ENCODE results near the gene ADPRS. TPM values are rescaled to one million over a fixed set of nuclear protein-coding genes. Genes with fewer than 3 reads are reported as not detected.
A peak's percentile ranks its signal among the peaks of the same experiment; 100 is the strongest.

The ADPRS gene, protein sequence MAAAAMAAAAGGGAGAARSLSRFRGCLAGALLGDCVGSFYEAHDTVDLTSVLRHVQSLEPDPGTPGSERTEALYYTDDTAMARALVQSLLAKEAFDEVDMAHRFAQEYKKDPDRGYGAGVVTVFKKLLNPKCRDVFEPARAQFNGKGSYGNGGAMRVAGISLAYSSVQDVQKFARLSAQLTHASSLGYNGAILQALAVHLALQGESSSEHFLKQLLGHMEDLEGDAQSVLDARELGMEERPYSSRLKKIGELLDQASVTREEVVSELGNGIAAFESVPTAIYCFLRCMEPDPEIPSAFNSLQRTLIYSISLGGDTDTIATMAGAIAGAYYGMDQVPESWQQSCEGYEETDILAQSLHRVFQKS
- total RNA-seq: 31.6 to 33.3 TPM (median 32.6 TPM) in 3 replicates

DNA sequence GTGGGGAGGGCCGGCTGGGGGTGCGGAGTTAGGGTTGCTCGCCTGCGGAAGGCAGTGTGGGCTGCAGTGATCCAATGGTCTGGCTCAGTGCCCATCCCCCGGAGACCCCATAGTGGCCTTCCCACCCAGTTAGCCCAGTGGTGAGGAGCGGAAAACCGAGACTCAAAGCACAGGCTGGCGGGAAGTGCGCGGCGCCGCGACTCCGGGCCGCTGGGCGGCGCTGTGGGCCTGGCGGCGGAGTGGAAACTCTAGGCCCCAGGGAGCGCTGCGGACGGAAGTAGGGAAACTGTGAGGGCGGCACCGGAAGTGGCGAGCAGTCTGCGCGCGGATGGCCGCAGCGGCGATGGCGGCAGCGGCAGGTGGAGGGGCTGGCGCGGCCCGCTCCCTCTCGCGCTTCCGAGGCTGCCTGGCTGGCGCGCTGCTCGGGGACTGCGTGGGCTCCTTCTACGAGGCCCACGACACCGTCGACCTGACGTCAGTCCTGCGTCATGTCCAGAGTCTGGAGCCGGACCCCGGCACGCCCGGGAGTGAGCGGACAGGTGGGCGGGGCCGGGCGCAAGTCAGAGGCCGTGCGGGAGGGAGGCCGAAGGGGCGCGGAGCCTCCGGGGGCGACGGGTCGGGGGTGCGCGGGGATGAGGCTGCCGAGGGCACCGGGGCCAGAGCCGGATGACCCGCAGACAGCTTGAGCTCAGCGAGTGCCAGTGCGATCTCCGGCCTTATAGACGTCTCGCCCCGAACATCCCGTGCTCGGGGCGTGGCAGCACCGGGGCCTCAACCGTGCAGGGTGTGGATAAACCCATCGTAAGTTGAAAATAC is at the start of gene ADPRS:
TSS of gene ADPRS (plus strand) at position 316 of the 816 bp plus-strand sequence. CDS start at position 329, 13 bp downstream.
- TF ChIP-seq, protein P1, sequence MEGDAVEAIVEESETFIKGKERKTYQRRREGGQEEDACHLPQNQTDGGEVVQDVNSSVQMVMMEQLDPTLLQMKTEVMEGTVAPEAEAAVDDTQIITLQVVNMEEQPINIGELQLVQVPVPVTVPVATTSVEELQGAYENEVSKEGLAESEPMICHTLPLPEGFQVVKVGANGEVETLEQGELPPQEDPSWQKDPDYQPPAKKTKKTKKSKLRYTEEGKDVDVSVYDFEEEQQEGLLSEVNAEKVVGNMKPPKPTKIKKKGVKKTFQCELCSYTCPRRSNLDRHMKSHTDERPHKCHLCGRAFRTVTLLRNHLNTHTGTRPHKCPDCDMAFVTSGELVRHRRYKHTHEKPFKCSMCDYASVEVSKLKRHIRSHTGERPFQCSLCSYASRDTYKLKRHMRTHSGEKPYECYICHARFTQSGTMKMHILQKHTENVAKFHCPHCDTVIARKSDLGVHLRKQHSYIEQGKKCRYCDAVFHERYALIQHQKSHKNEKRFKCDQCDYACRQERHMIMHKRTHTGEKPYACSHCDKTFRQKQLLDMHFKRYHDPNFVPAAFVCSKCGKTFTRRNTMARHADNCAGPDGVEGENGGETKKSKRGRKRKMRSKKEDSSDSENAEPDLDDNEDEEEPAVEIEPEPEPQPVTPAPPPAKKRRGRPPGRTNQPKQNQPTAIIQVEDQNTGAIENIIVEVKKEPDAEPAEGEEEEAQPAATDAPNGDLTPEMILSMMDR (IDR thresholded peaks at IDR 0.05; ENCODE audit: unreplicated experiment): peak; percentile 93
- no peaks in the 10 kb centered on the region for H3K9me3 Mint-ChIP-seq
- DNase-seq (ENCODE audit: low spot score in 2 of 2, unreplicated experiment in 2 of 2): peak; percentile 81 to 92
- peak within 1 kb of the TSS; percentile 81 for H3K4me3 Mint-ChIP-seq
- H3K27me3 Mint-ChIP-seq (ENCODE audit: low read depth): no peaks in the 10 kb centered on the region
- peaks cover 4% of the 10 kb centered on the region for H3K36me3 Mint-ChIP-seq
- peaks cover 20% of the 10 kb centered on the region for H3K4me1 Mint-ChIP-seq
- peak within 1 kb of the TSS; percentile 95 for H3K27ac Mint-ChIP-seq

DNA sequence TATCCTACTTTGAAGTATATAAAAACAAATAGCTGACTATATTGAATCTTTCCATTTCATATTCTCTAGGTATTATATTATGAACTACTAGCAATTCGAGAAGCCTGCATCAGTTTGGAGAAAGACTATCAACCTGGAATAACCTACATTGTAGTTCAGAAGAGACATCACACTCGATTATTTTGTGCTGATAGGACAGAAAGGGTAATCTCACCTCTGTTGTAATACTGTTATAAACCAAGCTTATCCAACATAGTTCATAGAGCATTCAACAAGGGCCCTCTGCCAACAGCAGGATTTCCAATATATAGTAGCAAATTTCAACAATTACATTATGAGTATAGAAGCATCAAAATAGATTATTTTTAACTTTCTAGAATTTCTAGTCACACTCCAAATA is 48.5 kb upstream of the ADPRS start:
- Mint-ChIP-seq H3K4me1 (no peaks in the 10 kb centered on the region), H3K4me3 (no peak overlapping the region), H3K36me3 (peaks cover 26% of the 10 kb centered on the region), H3K27ac (no peak overlapping the region), H3K27me3 (ENCODE audit: low read depth) (no peaks in the 10 kb centered on the region), H3K9me3 (no peaks in the 10 kb centered on the region)
- TF ChIP-seq, protein P1 (IDR thresholded peaks at IDR 0.05; ENCODE audit: unreplicated experiment): no peak
- no peak for DNase-seq (ENCODE audit: low spot score in 2 of 2, unreplicated experiment in 2 of 2)

DNA sequence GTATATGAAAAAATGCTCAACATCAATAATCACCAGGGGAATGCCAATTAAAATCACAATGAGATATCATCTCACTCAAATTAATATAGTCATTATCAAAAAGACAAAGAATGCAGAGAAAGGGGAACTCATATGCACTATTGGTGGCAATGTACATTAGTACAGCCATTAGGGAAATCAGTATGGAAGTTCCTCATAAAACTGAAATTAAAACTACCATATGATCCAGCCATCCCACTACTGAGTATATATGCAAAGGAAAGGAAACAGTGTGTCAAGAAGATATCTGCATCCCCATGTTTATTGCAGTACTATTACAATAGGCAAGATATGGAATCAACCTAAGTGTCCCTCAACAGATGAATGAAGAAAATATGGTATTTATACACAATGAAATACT is 36.9 kb upstream of the ADPRS start:
- Mint-ChIP-seq H3K36me3 (peaks cover 45% of the 10 kb centered on the region), H3K4me3 (no peak overlapping the region), H3K27ac (no peak overlapping the region), H3K9me3 (peaks cover 6% of the 10 kb centered on the region), H3K4me1 (no peaks in the 10 kb centered on the region), H3K27me3 (ENCODE audit: low read depth) (no peaks in the 10 kb centered on the region)
- TF ChIP-seq, protein P1 (IDR thresholded peaks at IDR 0.05; ENCODE audit: unreplicated experiment): no peak
- no peak for DNase-seq (ENCODE audit: low spot score in 2 of 2, unreplicated experiment in 2 of 2)

DNA sequence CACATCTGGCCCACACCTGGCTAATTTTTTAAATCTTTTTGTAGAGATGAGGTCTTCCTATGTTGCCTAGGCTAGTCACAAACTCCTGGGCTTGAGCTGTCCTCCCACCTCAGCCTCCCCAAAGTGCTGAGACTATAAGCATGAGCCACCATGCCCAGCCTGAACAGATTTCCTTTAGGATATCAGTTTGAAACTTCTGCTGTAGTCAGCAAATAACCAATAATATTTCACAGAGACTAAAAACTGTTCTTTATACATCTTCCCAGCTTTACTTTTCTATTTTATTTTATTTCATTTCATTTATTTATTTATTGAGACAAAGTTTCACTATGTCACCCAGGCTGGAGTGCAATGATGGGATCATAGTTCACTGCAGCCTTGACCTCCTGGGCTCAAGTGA is 34.7 kb upstream of the ADPRS start:
- Mint-ChIP-seq H3K4me1 (no peaks in the 10 kb centered on the region), H3K4me3 (no peak overlapping the region)

DNA sequence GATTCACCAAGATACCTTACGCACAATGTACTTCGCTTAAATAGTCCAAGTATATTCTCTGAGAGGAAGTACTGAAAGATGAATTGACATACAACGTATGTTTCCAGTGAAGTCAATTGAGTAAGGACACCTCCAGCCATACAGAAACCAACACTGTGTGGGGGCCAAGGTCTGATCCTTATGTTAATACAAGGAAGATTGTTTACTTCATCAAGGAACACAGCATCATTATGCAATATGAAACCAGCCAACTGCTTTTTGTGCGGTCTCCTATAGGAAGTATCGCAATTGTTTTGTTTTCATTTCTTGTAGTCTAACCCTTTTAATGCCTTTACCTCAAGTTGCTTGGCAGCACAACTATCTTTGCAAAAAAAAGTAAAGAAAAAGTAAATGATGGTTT is 33.0 kb upstream of the ADPRS start:
- Mint-ChIP-seq H3K27me3 (ENCODE audit: low read depth) (no peaks in the 10 kb centered on the region), H3K36me3 (peaks cover 19% of the 10 kb centered on the region), H3K4me1 (no peaks in the 10 kb centered on the region), H3K27ac (no peak overlapping the region), H3K9me3 (no peaks in the 10 kb centered on the region), H3K4me3 (no peak overlapping the region)
- TF ChIP-seq, protein P1 (IDR thresholded peaks at IDR 0.05; ENCODE audit: unreplicated experiment): no peak
- DNase-seq (ENCODE audit: low spot score in 2 of 2, unreplicated experiment in 2 of 2): no peak

More for the DNA sequence above, 34.7 kb upstream of the ADPRS start:
- Mint-ChIP-seq H3K9me3 (no peaks in the 10 kb centered on the region), H3K36me3 (peaks cover 23% of the 10 kb centered on the region), H3K27me3 (ENCODE audit: low read depth) (no peaks in the 10 kb centered on the region), H3K27ac (no peak overlapping the region)
- no peak for DNase-seq (ENCODE audit: low spot score in 2 of 2, unreplicated experiment in 2 of 2)
- TF ChIP-seq, protein P1 (IDR thresholded peaks at IDR 0.05; ENCODE audit: unreplicated experiment): no peak
